ENCODE measurements around the gene PLXNA4.

PLXNA4 gene

GRCh38 chr7:132226957-132227290 lies 349.3 kb downstream of the PLXNA4 start:
- Histone ChIP-seq H2AFZ (ENCODE audit: low read length, unreplicated experiment) (no peak overlapping the region), H3K36me3 (ENCODE audit: insufficient read depth, low read length) (no peaks in the 10 kb centered on the region), H3K4me3 (ENCODE audit: low read depth, low read length) (no peak overlapping the region), H3K4me1 (ENCODE audit: control insufficient read depth, insufficient read depth, low read length, unreplicated experiment) (no peaks in the 10 kb centered on the region), H3K27me3 (ENCODE audit: insufficient read depth, low read length) (no peaks in the 10 kb centered on the region), H3K79me2 (ENCODE audit: control insufficient read depth, insufficient read depth, low read length, unreplicated experiment) (no peaks in the 10 kb centered on the region), H3K27ac (ENCODE audit: low read depth, low read length) (no peak overlapping the region)

- Histone ChIP-seq H3K27me3 (ENCODE audit: insufficient read depth, low read length) (no peaks in the 10 kb centered on the region), H3K27ac (ENCODE audit: low read depth, low read length) (no peak overlapping the region), H3K79me2 (ENCODE audit: control insufficient read depth, insufficient read depth, low read length, unreplicated experiment) (no peaks in the 10 kb centered on the region), H2AFZ (ENCODE audit: low read length, unreplicated experiment) (no peak overlapping the region), H3K4me1 (ENCODE audit: control insufficient read depth, insufficient read depth, low read length, unreplicated experiment) (no peaks in the 10 kb centered on the region), H3K36me3 (ENCODE audit: insufficient read depth, low read length) (no peaks in the 10 kb centered on the region), H3K4me3 (ENCODE audit: low read depth, low read length) (no peak overlapping the region)
Measured at GRCh38 chr7:132226046-132226956, 350.0 kb downstream of the PLXNA4 start.

- Histone ChIP-seq H3K79me2 (ENCODE audit: control insufficient read depth, insufficient read depth, low read length, unreplicated experiment) (no peaks in the 10 kb centered on the region), H3K27ac (ENCODE audit: low read depth, low read length) (no peak overlapping the region), H3K4me1 (ENCODE audit: control insufficient read depth, insufficient read depth, low read length, unreplicated experiment) (no peaks in the 10 kb centered on the region), H3K36me3 (ENCODE audit: insufficient read depth, low read length) (no peaks in the 10 kb centered on the region), H3K4me3 (ENCODE audit: low read depth, low read length) (no peak overlapping the region), H2AFZ (ENCODE audit: low read length, unreplicated experiment) (no peak overlapping the region), H3K27me3 (ENCODE audit: insufficient read depth, low read length) (no peaks in the 10 kb centered on the region)
Measured at GRCh38 chr7:132225216-132226030, 350.8 kb downstream of the PLXNA4 start.

GRCh38 chr7:132221356-132221755 lies 354.9 kb downstream of the PLXNA4 start:
- H2AFZ ChIP-seq (ENCODE audit: low read length, unreplicated experiment), result no peak overlapping the region

GRCh38 chr7:132220060-132220459 lies 356.2 kb downstream of the PLXNA4 start:
- Histone ChIP-seq H3K27ac (ENCODE audit: low read depth, low read length) (no peak overlapping the region), H3K79me2 (ENCODE audit: control insufficient read depth, insufficient read depth, low read length, unreplicated experiment) (no peaks in the 10 kb centered on the region), H3K36me3 (ENCODE audit: insufficient read depth, low read length) (no peaks in the 10 kb centered on the region), H3K27me3 (ENCODE audit: insufficient read depth, low read length) (no peaks in the 10 kb centered on the region), H3K4me3 (ENCODE audit: low read depth, low read length) (no peak overlapping the region), H3K4me1 (ENCODE audit: control insufficient read depth, insufficient read depth, low read length, unreplicated experiment) (no peaks in the 10 kb centered on the region), H2AFZ (ENCODE audit: low read length, unreplicated experiment) (no peak overlapping the region)

More at GRCh38 chr7:132221356-132221755, 354.9 kb downstream of the PLXNA4 start:
- Histone ChIP-seq H3K36me3 (ENCODE audit: insufficient read depth, low read length) (no peaks in the 10 kb centered on the region), H3K79me2 (ENCODE audit: control insufficient read depth, insufficient read depth, low read length, unreplicated experiment) (no peaks in the 10 kb centered on the region), H3K4me3 (ENCODE audit: low read depth, low read length) (no peak overlapping the region), H3K27me3 (ENCODE audit: insufficient read depth, low read length) (no peaks in the 10 kb centered on the region), H3K27ac (ENCODE audit: low read depth, low read length) (no peak overlapping the region), H3K4me1 (ENCODE audit: control insufficient read depth, insufficient read depth, low read length, unreplicated experiment) (no peaks in the 10 kb centered on the region)

GRCh38 chr7:132218876-132219275 lies 357.4 kb downstream of the PLXNA4 start:
- Histone ChIP-seq H3K36me3 (ENCODE audit: insufficient read depth, low read length) (no peaks in the 10 kb centered on the region), H2AFZ (ENCODE audit: low read length, unreplicated experiment) (no peak overlapping the region), H3K4me1 (ENCODE audit: control insufficient read depth, insufficient read depth, low read length, unreplicated experiment) (no peaks in the 10 kb centered on the region), H3K27me3 (ENCODE audit: insufficient read depth, low read length) (no peaks in the 10 kb centered on the region), H3K27ac (ENCODE audit: low read depth, low read length) (no peak overlapping the region), H3K79me2 (ENCODE audit: control insufficient read depth, insufficient read depth, low read length, unreplicated experiment) (no peaks in the 10 kb centered on the region), H3K4me3 (ENCODE audit: low read depth, low read length) (no peak overlapping the region)

- no peaks in the 10 kb centered on the region for H3K36me3 ChIP-seq (ENCODE audit: insufficient read depth, low read length)
- no peaks in the 10 kb centered on the region for H3K79me2 ChIP-seq (ENCODE audit: control insufficient read depth, insufficient read depth, low read length, unreplicated experiment)
- H3K4me1 ChIP-seq (ENCODE audit: control insufficient read depth, insufficient read depth, low read length, unreplicated experiment), result no peaks in the 10 kb centered on the region
- no peak overlapping the region for H3K4me3 ChIP-seq (ENCODE audit: low read depth, low read length)
- no peak overlapping the region for H2AFZ ChIP-seq (ENCODE audit: low read length, unreplicated experiment)
- no peaks in the 10 kb centered on the region for H3K27me3 ChIP-seq (ENCODE audit: insufficient read depth, low read length)
- H3K27ac ChIP-seq (ENCODE audit: low read depth, low read length), result no peak overlapping the region
Measured at GRCh38 chr7:132216847-132217525, 359.3 kb downstream of the PLXNA4 start.

GRCh38 chr7:132214452-132214851 lies 361.8 kb downstream of the PLXNA4 start:
- H3K27ac ChIP-seq (ENCODE audit: low read depth, low read length), result no peak overlapping the region
- no peaks in the 10 kb centered on the region for H3K4me1 ChIP-seq (ENCODE audit: control insufficient read depth, insufficient read depth, low read length, unreplicated experiment)
- H3K79me2 ChIP-seq (ENCODE audit: control insufficient read depth, insufficient read depth, low read length, unreplicated experiment), result no peaks in the 10 kb centered on the region
- no peaks in the 10 kb centered on the region for H3K36me3 ChIP-seq (ENCODE audit: insufficient read depth, low read length)
- H3K27me3 ChIP-seq (ENCODE audit: insufficient read depth, low read length), result no peaks in the 10 kb centered on the region
- H2AFZ ChIP-seq (ENCODE audit: low read length, unreplicated experiment), result no peak overlapping the region
- H3K4me3 ChIP-seq (ENCODE audit: low read depth, low read length), result no peak overlapping the region

- Histone ChIP-seq H3K36me3 (ENCODE audit: insufficient read depth, low read length) (no peaks in the 10 kb centered on the region), H3K4me3 (ENCODE audit: low read depth, low read length) (no peak overlapping the region), H3K4me1 (ENCODE audit: control insufficient read depth, insufficient read depth, low read length, unreplicated experiment) (no peaks in the 10 kb centered on the region), H3K79me2 (ENCODE audit: control insufficient read depth, insufficient read depth, low read length, unreplicated experiment) (no peaks in the 10 kb centered on the region), H3K27ac (ENCODE audit: low read depth, low read length) (no peak overlapping the region), H2AFZ (ENCODE audit: low read length, unreplicated experiment) (no peak overlapping the region), H3K27me3 (ENCODE audit: insufficient read depth, low read length) (no peaks in the 10 kb centered on the region)
Measured at GRCh38 chr7:132213583-132213982, 362.7 kb downstream of the PLXNA4 start.

GRCh38 chr7:132211971-132212370 lies 364.3 kb downstream of the PLXNA4 start:
- no peak overlapping the region for H3K4me3 ChIP-seq (ENCODE audit: low read depth, low read length)
- no peak overlapping the region for H3K27ac ChIP-seq (ENCODE audit: low read depth, low read length)
- H3K27me3 ChIP-seq (ENCODE audit: insufficient read depth, low read length), result no peaks in the 10 kb centered on the region
- H3K79me2 ChIP-seq (ENCODE audit: control insufficient read depth, insufficient read depth, low read length, unreplicated experiment), result no peaks in the 10 kb centered on the region
- no peaks in the 10 kb centered on the region for H3K36me3 ChIP-seq (ENCODE audit: insufficient read depth, low read length)
- no peak overlapping the region for H2AFZ ChIP-seq (ENCODE audit: low read length, unreplicated experiment)
- no peaks in the 10 kb centered on the region for H3K4me1 ChIP-seq (ENCODE audit: control insufficient read depth, insufficient read depth, low read length, unreplicated experiment)
